Endothelial cell of umbilical vein (primary cell): ENCODE measurements around the gene HOXC13. TPM values are rescaled to one million over a fixed set of nuclear protein-coding genes. Genes with fewer than 3 reads are reported as not detected.

Experiments used
- BruUV-seq: library from RNA; stranded (reverse); fragments of 400-500 nt; replicated peaks from 2 replicates; lab custom pipeline; 2021; lab: Mats Ljungman, UMichigan
- CTCF ChIA-PET: fragments of 300-600, 350-600 bp; sonication (Branson Sonifier 250); formaldehyde crosslinking; loops from one replicate; lab custom pipeline; 2021; ENCODE audit warnings: antibody characterized with exemption, inconsistent platforms; lab: Charles Lee
- POLR2A ChIA-PET: fragments of 300-600, 350-600 bp; sonication (Branson Sonifier 250); formaldehyde crosslinking; loops from one replicate; lab custom pipeline; 2021; ENCODE audit warnings: antibody characterized with exemption, inconsistent platforms; lab: Charles Lee
- DNase-seq: peaks from one replicate; pipeline ENCODE4 v3.0.0-alpha.2; 2011; ENCODE audit warnings: low read depth, low spot score
- FAIRE-seq: peaks from 2 replicates; lab custom pipeline; 2011; peaks lifted over from hg19 to GRCh38; lab: Jason Lieb, UNC
- H2AFZ ChIP-seq: 2 replicates; pipeline ENCODE4 v1.6.0; 2012; ENCODE audit warnings: low read depth, low read length, control low read depth, inconsistent platforms
- H3K27ac ChIP-seq: 2 replicates; pipeline ENCODE4 v1.5.1; 2011; ENCODE audit warnings: low read depth, mild to moderate bottlenecking, control low read depth, low read length, moderate library complexity; ENCODE audit not compliant: insufficient read depth
- H3K27me3 ChIP-seq, 2 experiments: 2 replicates each; pipeline versions ENCODE4 v1.6.0 to v1.6.1; 2011; ENCODE audit warnings: low read length in 2 of 2, mixed read lengths in 1 of 2; ENCODE audit not compliant: control insufficient read depth in 2 of 2, insufficient read depth in 2 of 2
- H3K36me3 ChIP-seq, 2 experiments: 2 replicates in 1 of 2; 3 replicates in 1 of 2; pipeline ENCODE4 v1.5.1; 2011; ENCODE audit warnings: low read length in 2 of 2, mild to moderate bottlenecking in 1 of 2, moderate library complexity in 1 of 2; ENCODE audit not compliant: control insufficient read depth in 2 of 2, insufficient read depth in 2 of 2; ENCODE audit errors: extremely low read depth in 1 of 2
- H3K4me1 ChIP-seq: 3 replicates; pipeline ENCODE4 v1.5.1; 2011; ENCODE audit warnings: mild to moderate bottlenecking, low read length; ENCODE audit not compliant: control insufficient read depth, insufficient read depth; ENCODE audit errors: extremely low read depth
- H3K4me2 ChIP-seq: 2 replicates; pipeline ENCODE4 v1.6.1; 2011; ENCODE audit warnings: low read length, control low read depth, mixed read lengths; ENCODE audit not compliant: insufficient read depth
- H3K4me3 ChIP-seq, 3 experiments: fragments of 200-600 bp in 1 of 3; sonication (generic), shearing (Covaris generic) in 1 of 3; replicated peaks in 1 of 3; 2 replicates each; pipeline ENCODE4 v1.5.1; 2011 to 2016; ENCODE audit warnings: control low read depth in 3 of 3, low read length in 3 of 3, mild to moderate bottlenecking in 2 of 3, inconsistent platforms in 1 of 3, low read depth in 1 of 3, moderate library complexity in 1 of 3; ENCODE audit not compliant: insufficient read depth in 1 of 3
- H3K79me2 ChIP-seq: 2 replicates; pipeline ENCODE4 v1.6.0; 2012; ENCODE audit warnings: low read length, inconsistent platforms; ENCODE audit not compliant: control insufficient read depth, insufficient read depth
- H3K9ac ChIP-seq: replicated peaks from 2 replicates; pipeline ENCODE3; 2011; ENCODE audit warnings: low read length, control low read depth; ENCODE audit not compliant: insufficient read depth; ENCODE audit errors: extremely low read depth
- H3K9me1 ChIP-seq: replicated peaks from 3 replicates; pipeline ENCODE4 v1.6.0; 2011; ENCODE audit warnings: mild to moderate bottlenecking, low read length; ENCODE audit not compliant: control insufficient read depth, insufficient read depth; ENCODE audit errors: extremely low read depth
- H3K9me3 ChIP-seq: replicated peaks from 2 replicates; pipeline ENCODE4 v1.5.1; 2012; ENCODE audit warnings: low read length, inconsistent platforms; ENCODE audit not compliant: control insufficient read depth, insufficient read depth
- H4K20me1 ChIP-seq: replicated peaks from 2 replicates; pipeline ENCODE3; 2011; ENCODE audit warnings: mild to moderate bottlenecking, low read length; ENCODE audit not compliant: control insufficient read depth, insufficient read depth; ENCODE audit errors: extremely low read depth
- EZH2 ChIP-seq: IDR thresholded peaks from 2 replicates; pipeline ENCODE4 v1.6.1; 2012; ENCODE audit warnings: borderline replicate concordance, low read depth, mild to moderate bottlenecking, moderate library complexity, low read length, inconsistent platforms; ENCODE audit not compliant: severe bottlenecking
- FOS ChIP-seq: IDR thresholded peaks from 2 replicates; pipeline ENCODE4 v1.6.1; 2011; ENCODE audit warnings: mild to moderate bottlenecking, low read length, moderate library complexity, borderline replicate concordance; ENCODE audit not compliant: insufficient read depth
- GATA2 ChIP-seq: IDR thresholded peaks from 2 replicates; pipeline ENCODE4 v1.7.0; 2011; ENCODE audit warnings: low read depth, mild to moderate bottlenecking, moderate library complexity, mixed read lengths, low read length; ENCODE audit not compliant: insufficient read length, insufficient read depth
- JUN ChIP-seq: IDR thresholded peaks from 2 replicates; pipeline ENCODE4 v1.6.1; 2011; ENCODE audit warnings: borderline replicate concordance, low read depth; ENCODE audit not compliant: insufficient read length, insufficient read depth
- MYC ChIP-seq: IDR thresholded peaks from one replicate; pipeline ENCODE4 v1.6.1; 2011; ENCODE audit warnings: mild to moderate bottlenecking, low read depth, low read length
- POLR2A ChIP-seq: IDR thresholded peaks from 2 replicates; pipeline ENCODE4 v1.6.1; 2012; ENCODE audit warnings: low read depth, mild to moderate bottlenecking, control low read depth, low read length
- dilution Hi-C: fragments of 300-500 bp; cut with MboI; formaldehyde crosslinking; loops from one replicate; pipeline ENCODE4 v1.15.0; 2019; ENCODE audit warnings: low sequenced_read_pairs; ENCODE audit not compliant: extremely low pct_ligation_motif_present
- intact Hi-C: fragments of 100-400 bp; cut with micrococcal nuclease; formaldehyde crosslinking; loops from one replicate; pipeline ENCODE4 v1.10.0; 2022
- polyA plus RNA-seq, 4 experiments: library from polyadenylated mRNA; depleted of rRNA in 3 of 4; stranded (reverse) in 3 of 4; unstranded in 1 of 4; fragments of >200 nt; gene quantifications; 2 replicates each; pipeline versions ENCODE4 v1.2.1 to v1.2.3, GENCODE V29; 2011 to 2012; ENCODE audit warnings: missing spikeins in 1 of 4
- total RNA-seq: library from RNA; stranded (reverse); gene quantifications from 2 replicates; pipeline ENCODE4 v1.2.3, GENCODE V29; 2021

Gene HOXC13
- total and polyA plus RNA-seq, 2 donors (not counting 3 experiments of a cell fraction or from before 2014, with no cell fraction given): not detected

DNA sequence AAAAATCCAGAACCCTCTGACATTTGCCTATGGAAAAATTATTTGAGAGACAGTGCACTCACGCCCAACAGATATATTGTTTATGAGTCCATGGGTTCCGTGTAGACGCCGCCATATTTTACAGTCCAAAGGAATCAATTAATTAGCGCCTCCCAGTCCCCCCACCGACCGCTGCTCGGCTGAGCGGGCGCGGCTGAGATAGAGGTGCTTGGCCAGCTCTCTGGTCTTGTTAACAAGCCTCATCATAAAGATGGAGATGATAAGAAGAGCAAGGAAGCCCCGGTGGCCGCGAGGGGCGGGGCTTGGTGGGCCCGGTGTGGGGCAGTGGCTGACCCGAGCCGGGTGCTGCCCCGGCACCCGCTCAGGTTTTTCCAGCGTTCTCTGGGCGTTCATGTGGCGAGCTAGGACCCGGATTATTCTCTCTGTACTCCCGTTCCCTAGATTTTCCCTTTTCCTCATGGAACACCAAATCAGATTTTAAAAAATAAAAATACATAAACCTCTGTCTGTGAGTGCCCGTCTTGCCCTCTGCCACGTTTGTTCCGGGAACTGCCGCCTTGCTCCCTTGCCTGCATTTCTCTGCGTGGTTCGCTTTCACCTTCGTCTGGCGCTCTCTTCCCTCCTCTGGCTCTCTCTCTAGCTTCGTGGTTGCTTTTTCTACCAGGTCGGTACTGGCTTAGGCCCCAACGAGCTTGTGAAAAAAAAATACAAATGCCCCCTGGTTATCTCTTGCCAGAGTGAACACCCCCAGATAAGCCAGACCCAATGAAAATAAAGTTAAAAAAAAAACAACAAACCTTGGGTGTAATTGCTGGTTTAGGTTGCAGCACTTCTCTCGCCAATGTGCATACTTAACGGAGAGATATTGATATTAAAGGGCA, 25.0 kb downstream of the HOXC13 start:
- dilution Hi-C loops: no loop called here
- CTCF ChIA-PET: no interaction called here
- FAIRE-seq: no peak

DNA sequence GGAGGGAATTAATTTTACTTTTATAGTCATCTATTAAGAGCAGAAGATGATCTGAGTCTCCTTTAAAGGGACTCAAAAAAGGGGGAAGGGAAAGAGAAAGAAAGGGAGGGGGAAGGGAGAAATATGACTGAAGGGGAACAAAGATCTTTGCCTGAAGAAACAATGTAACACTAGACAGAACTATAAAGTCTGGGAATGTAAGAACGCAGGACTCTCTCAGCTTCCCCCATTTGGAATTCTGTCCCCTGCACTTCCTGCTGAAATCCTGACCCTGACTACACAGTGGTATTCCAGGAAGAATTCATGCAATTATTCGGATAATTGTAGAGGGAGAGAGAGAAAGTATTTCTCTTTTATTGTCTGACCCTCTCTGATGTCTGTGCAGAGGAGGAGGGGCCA, 25.7 kb downstream of the HOXC13 start:
- no TSS peak for BruUV-seq

More for the DNA sequence above, 25.0 kb downstream of the HOXC13 start:
- Histone ChIP-seq H3K4me3 (no peak overlapping the region), H3K27ac (no peak overlapping the region), H4K20me1 (no peaks in the 10 kb centered on the region), H3K9ac (no peak overlapping the region), H3K4me1 (no peaks in the 10 kb centered on the region), H3K9me3 (no peaks in the 10 kb centered on the region), H3K9me1 (no peaks in the 10 kb centered on the region), H3K4me2 (no peak overlapping the region), H3K27me3 (peaks cover 89 to 99% of the 10 kb centered on the region in 2 experiments), H3K36me3 (no peaks in the 10 kb centered on the region), H3K79me2 (no peaks in the 10 kb centered on the region), H2AFZ (no peak overlapping the region)
- peak; percentile 68 for TF ChIP-seq EZH2
- TF ChIP-seq FOS: no peak
- BruUV-seq: no TSS peak
- no peak for DNase-seq
- POLR2A ChIA-PET: no interaction called here
- intact Hi-C loops: no loop called here

More for the DNA sequence above, 25.7 kb downstream of the HOXC13 start:
- Histone ChIP-seq H3K9ac (no peak overlapping the region), H3K4me2 (no peak overlapping the region), H3K4me1 (no peaks in the 10 kb centered on the region), H4K20me1 (no peaks in the 10 kb centered on the region), H3K27ac (no peak overlapping the region), H3K79me2 (no peaks in the 10 kb centered on the region), H3K36me3 (no peaks in the 10 kb centered on the region), H2AFZ (no peak overlapping the region), H3K27me3 (peaks cover 91 to 100% of the 10 kb centered on the region in 2 experiments), H3K9me3 (no peaks in the 10 kb centered on the region), H3K9me1 (no peaks in the 10 kb centered on the region), H3K4me3 (no peak overlapping the region)
- DNase-seq: no peak
- TF ChIP-seq MYC (no peak), JUN (no peak), GATA2 (no peak), POLR2A (no peak)
- intact Hi-C loops (no loop called here), dilution Hi-C loops (no loop called here)
- ChIA-PET CTCF (no interaction called here), POLR2A (no interaction called here)
- FAIRE-seq: no peak
